ENCODE measurements around the gene NME4. TPM values are rescaled to one million over a fixed set of nuclear protein-coding genes. Genes with fewer than 3 reads are reported as not detected.

NME4 gene
- total RNA-seq, 1 experiment from 2014 or later = 159 TPM

DNA sequence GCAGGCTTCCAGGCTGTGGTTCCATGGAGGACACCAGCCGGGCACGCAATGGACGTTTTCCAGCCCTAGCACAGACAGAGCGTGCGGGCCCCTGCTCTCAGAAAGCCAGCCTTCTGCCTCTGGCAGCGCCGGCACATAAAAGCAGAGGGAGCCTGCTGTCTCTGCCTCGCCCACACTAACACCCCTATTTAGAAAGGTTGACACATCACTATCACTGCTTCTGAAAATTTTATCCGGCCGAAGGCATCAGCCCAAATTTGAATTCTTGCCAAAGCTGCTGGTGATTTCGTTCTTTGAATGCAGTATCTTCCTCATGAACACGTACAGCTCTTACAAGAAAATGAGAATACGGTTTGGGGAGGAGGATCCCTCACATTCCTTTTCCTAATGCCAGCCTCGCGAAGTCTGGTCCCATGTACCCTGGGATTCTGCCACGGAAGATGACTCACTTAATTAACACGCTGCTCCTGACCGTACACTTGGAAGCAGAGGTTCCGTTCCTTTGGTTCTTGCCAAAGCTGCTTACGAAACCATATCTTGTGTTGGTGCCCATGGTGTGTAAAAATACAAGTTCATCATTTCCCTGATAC lies 27.1 kb downstream of the NME4 start:
- BruUV-seq (replicated peaks) = no TSS peak
- CTCF ChIA-PET = interaction anchor here (0.6 kb wide), 1 partner anchor 116 kb away, joined by 3 read pairs; no protein-coding TSS in a partner anchor
- POLR2A ChIA-PET (ENCODE audit: unreplicated experiment) = interaction anchor here (0.7 kb wide), 1 partner anchor 161 kb away, joined by 3 read pairs; no protein-coding TSS in a partner anchor

DNA sequence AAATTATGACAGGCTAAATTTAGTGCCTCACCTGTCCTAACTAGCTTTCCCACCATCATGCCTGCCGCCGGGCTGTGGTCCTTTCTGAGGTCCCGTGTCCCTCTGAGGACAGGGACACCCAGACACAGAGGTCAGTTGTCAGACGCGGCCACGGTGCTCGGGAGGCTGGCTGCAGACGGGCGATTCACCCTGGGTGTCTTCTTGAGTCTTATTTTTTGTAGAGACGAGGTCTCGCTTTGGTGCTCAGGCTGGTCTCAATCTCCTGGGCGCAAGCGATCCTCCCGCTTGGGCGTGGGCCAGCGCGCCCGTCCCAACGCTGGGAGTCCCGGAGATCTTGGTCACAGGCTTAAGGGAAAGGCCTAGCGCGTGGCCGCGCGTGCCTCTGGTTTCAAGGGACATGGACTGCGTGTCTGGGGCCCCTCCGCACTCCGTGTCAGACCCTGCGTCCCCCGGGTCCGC lies 27.7 kb downstream of the NME4 start:
- Histone ChIP-seq H3K9me3 (ENCODE audit: insufficient read depth, low read depth) (no peaks in the 10 kb centered on the region), H3K9me2 (ENCODE audit: insufficient read depth) (no peaks in the 10 kb centered on the region), H3K27ac (no peak overlapping the region), H3K4me1 (replicated peaks; ENCODE audit: insufficient read depth) (peaks cover 22% of the 10 kb centered on the region), H3K4me2 (peak overlapping the region; percentile 97), H3K36me3 (ENCODE audit: low read depth) (no peaks in the 10 kb centered on the region), H2AFZ (peak overlapping the region; percentile 100), H3K79me2 (ENCODE audit: low read depth) (peaks cover 10% of the 10 kb centered on the region), H3F3A (ENCODE audit: insufficient read depth, low read depth) (peaks cover 19% of the 10 kb centered on the region), H3K4me3 (peak overlapping the region; percentile 68), H3K27me3 (ENCODE audit: insufficient read depth, low read depth) (no peaks in the 10 kb centered on the region), H4K20me1 (ENCODE audit: insufficient read depth) (no peaks in the 10 kb centered on the region; the same call in 1 of the 2 replicates)
- TF ChIP-seq, protein P1, sequence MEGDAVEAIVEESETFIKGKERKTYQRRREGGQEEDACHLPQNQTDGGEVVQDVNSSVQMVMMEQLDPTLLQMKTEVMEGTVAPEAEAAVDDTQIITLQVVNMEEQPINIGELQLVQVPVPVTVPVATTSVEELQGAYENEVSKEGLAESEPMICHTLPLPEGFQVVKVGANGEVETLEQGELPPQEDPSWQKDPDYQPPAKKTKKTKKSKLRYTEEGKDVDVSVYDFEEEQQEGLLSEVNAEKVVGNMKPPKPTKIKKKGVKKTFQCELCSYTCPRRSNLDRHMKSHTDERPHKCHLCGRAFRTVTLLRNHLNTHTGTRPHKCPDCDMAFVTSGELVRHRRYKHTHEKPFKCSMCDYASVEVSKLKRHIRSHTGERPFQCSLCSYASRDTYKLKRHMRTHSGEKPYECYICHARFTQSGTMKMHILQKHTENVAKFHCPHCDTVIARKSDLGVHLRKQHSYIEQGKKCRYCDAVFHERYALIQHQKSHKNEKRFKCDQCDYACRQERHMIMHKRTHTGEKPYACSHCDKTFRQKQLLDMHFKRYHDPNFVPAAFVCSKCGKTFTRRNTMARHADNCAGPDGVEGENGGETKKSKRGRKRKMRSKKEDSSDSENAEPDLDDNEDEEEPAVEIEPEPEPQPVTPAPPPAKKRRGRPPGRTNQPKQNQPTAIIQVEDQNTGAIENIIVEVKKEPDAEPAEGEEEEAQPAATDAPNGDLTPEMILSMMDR (conservative IDR thresholded peaks at IDR 0.05) = no peak
- no peak for TF ChIP-seq EZH2 (IDR thresholded peaks at IDR 0.05; ENCODE audit: low read depth)
- TSS peak; percentile 51 for BruUV-seq (replicated peaks)
- ChIA-PET CTCF (interaction anchor here (0.5 kb wide), 1 partner anchor 16 kb away, joined by 3 read pairs; no protein-coding TSS in a partner anchor), POLR2A (ENCODE audit: unreplicated experiment) (no interaction called here)
- intact Hi-C loops (cut with micrococcal nuclease; ENCODE audit: unreplicated experiment) = loop anchor here (1.0 to 5.0 kb wide), 2 partner anchors 22 to 103 kb away; partner anchors contain the start of gene CAPN15
- peak in 1 of 2 experiments; percentile 41 for DNase-seq

More for the DNA sequence above, 27.1 kb downstream of the NME4 start:
- Histone ChIP-seq H3K4me2 (peak overlapping the region; percentile 97), H3K79me2 (ENCODE audit: low read depth) (peaks cover 10% of the 10 kb centered on the region), H3K4me1 (replicated peaks; ENCODE audit: insufficient read depth) (peaks cover 22% of the 10 kb centered on the region), H3K27me3 (ENCODE audit: insufficient read depth, low read depth) (no peaks in the 10 kb centered on the region), H3K4me3 (peak overlapping the region; percentile 68), H2AFZ (peak overlapping the region; percentile 100), H3F3A (ENCODE audit: insufficient read depth, low read depth) (peaks cover 19% of the 10 kb centered on the region), H3K9me2 (ENCODE audit: insufficient read depth) (no peaks in the 10 kb centered on the region), H3K27ac (no peak overlapping the region), H3K36me3 (ENCODE audit: low read depth) (no peaks in the 10 kb centered on the region), H3K9me3 (ENCODE audit: insufficient read depth, low read depth) (no peaks in the 10 kb centered on the region), H4K20me1 (ENCODE audit: insufficient read depth) (no peaks in the 10 kb centered on the region; the same call in 1 of the 2 replicates)
- intact Hi-C loops (cut with micrococcal nuclease; ENCODE audit: unreplicated experiment) = loop anchor here (1.0 kb wide), 1 partner anchor 22 kb away; no protein-coding TSS in a partner anchor
- TF ChIP-seq, protein P1 (conservative IDR thresholded peaks at IDR 0.05) = no peak
- no peak for TF ChIP-seq EZH2 (IDR thresholded peaks at IDR 0.05; ENCODE audit: low read depth)
- peak; percentile 66 to 80 for DNase-seq

DNA sequence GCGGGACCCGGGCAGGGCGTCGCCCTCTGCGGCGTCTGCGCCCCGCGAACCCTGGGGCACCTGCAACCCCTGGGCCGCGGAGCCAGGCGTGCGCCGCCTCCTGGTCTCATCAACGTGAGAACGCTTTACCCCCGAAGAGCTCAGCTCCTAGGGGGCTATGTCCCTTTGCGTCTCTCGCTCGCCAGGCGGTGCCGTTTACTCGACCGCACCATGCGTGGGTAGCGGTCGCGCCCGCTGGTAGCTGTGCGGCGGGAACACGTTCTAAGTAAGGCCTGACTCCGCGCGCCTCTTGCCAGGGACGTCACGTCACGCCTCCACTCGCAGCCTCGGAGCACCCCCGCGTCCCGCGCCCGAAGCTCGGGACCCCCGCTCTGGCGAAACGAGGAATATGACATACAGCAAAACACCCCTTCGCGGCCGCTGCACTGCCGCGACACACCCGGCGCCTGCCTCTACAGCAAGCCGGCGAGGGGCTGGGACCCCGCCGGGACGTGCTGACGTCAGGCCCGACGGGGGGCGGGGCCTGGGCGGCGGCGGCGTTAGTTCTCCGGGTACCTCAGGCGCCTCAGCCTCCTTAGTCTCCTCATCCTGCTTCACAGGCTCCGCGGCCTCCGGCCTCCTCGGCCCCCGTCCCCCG lies 28.2 kb downstream of the NME4 start, which contains the start of gene RAB11FIP3:
TSS of gene RAB11FIP3 (plus strand) at position 568 of the 637 bp plus-strand sequence. CDS start 358 bp downstream, outside the sequence.
- CTCF ChIA-PET = interaction anchor here (0.5 to 0.7 kb wide), 3 partner anchors 16 to 72 kb away, joined by 3 to 7 read pairs (median 3); no protein-coding TSS in a partner anchor
- BruUV-seq (replicated peaks) = no TSS peak

More for the DNA sequence above, 28.2 kb downstream of the NME4 start, which contains the start of gene RAB11FIP3:
- H3K4me2 ChIP-seq = peak within 1 kb of the TSS; percentile 97
- H3K79me2 ChIP-seq (ENCODE audit: low read depth) = peaks cover 10% of the 10 kb centered on the region
- H3K9me3 ChIP-seq (ENCODE audit: insufficient read depth, low read depth) = no peaks in the 10 kb centered on the region
- peaks cover 22% of the 10 kb centered on the region for H3K4me1 ChIP-seq (replicated peaks; ENCODE audit: insufficient read depth)
- H3K36me3 ChIP-seq (ENCODE audit: low read depth) = no peaks in the 10 kb centered on the region
- intact Hi-C loops (cut with micrococcal nuclease; ENCODE audit: unreplicated experiment) = loop anchor here (5.0 kb wide), 1 partner anchor 102 kb away; the partner anchor contains the start of gene CAPN15
- DNase-seq = peak; percentile 57 to 81
- TF ChIP-seq EZH2 (IDR thresholded peaks at IDR 0.05; ENCODE audit: low read depth) = no peak
- TF ChIP-seq, protein P1 (conservative IDR thresholded peaks at IDR 0.05) = no peak; the same call in 1 of the 2 replicates
- H3F3A ChIP-seq (ENCODE audit: insufficient read depth, low read depth) = peaks cover 19% of the 10 kb centered on the region
- no peaks in the 10 kb centered on the region for H3K9me2 ChIP-seq (ENCODE audit: insufficient read depth)
- H3K4me3 ChIP-seq = peak within 1 kb of the TSS; percentile 68
- POLR2A ChIA-PET (ENCODE audit: unreplicated experiment) = no interaction called here
- peak within 1 kb of the TSS; percentile 100 for H2AFZ ChIP-seq
- H3K27ac ChIP-seq = no peak within 1 kb of the TSS
- H4K20me1 ChIP-seq (ENCODE audit: insufficient read depth) = no peaks in the 10 kb centered on the region; the same call in 1 of the 2 replicates
- no peaks in the 10 kb centered on the region for H3K27me3 ChIP-seq (ENCODE audit: insufficient read depth, low read depth)

Measured in PC-9 (cell line).